Spleen (tissue), 7 donors: Measurements from ENCODE around the gene HTR3D.

Experiments
- CTCF ChIP-seq, 11 experiments: fragments of 200-600 bp in 7 of 11; fragments of 450-650 bp in 4 of 11; sonication (generic) in 4 of 11; IDR thresholded peaks in 8 of 11; conservative IDR thresholded peaks in 3 of 11; 1 replicate in 7 of 11; 2 replicates in 4 of 11; pipeline versions ENCODE4 v1.4.0 to v1.8.0; 2016 to 2021; ENCODE audit warnings: antibody characterized with exemption in 11 of 11, inconsistent platforms in 4 of 11, mild to moderate bottlenecking in 1 of 11
- POLR2A ChIP-seq, 3 donors: fragments of 450-650 bp; IDR thresholded peaks; one replicate each; pipeline ENCODE4 v1.5.1; 2017; ENCODE audit warnings: antibody characterized with exemption in 3 of 3, mild to moderate bottlenecking in 1 of 3
- POLR2AphosphoS5 ChIP-seq, 3 donors: sonication (generic); formaldehyde crosslinking; IDR thresholded peaks; one replicate each; pipeline ENCODE4 v1.5.1; 2017; ENCODE audit warnings: antibody characterized with exemption in 3 of 3
- donor health status: DM: no; HTN: no; CAD: no; lungs with moderate emphysema.
- donor health status: DM: no; HTN: no; CAD: no.
- donor health status: DM: no; HTN: no; CAD: no.

DNA sequence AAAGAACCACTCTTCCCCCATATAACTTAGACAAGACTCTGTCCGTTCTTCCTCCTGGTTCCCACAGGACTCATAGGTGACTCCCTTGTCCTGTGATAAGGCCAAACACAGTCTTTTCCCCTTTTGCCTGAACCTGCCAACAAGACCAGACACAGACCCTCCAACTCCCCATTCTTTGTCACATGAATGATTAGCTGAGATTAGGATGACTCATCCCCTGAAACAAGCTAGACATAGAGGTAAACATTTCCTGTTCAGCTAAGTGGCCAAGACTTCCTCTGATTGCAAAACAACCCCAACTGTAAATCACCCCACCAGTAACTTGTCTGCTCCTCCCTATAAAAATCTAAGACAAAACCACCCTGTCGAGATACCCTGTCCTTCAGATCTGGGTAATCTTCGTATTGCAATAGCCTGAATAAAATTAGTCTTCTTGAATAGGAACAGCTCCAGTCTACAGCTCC lies 53.9 kb downstream of the HTR3D start:
- no peak for TF ChIP-seq CTCF (IDR thresholded peaks at IDR 0.05 in 8 of 11, conservative IDR thresholded peaks at IDR 0.05 in 3 of 11)
- no peak for TF ChIP-seq POLR2AphosphoS5 (IDR thresholded peaks at IDR 0.05)
- no peak for TF ChIP-seq POLR2A (IDR thresholded peaks at IDR 0.05)
